ENCODE data around the gene AP5S1.
"Not testable (repeated sequence)": the region's sequence is repeated elsewhere in the genome, so short reads cannot be mapped to it uniquely, and the experiment has no call there.

Gene AP5S1

GRCh38 chr20:3814928-3815495 lies 5.3 kb upstream of the AP5S1 start:
- H3K27ac Mint-ChIP-seq, result peak overlapping the region; percentile 61
- H3K4me1 Mint-ChIP-seq, result peaks cover 78% of the 10 kb centered on the region
- H3K36me3 Mint-ChIP-seq, result no peaks in the 10 kb centered on the region
- no peak overlapping the region for H3K4me3 Mint-ChIP-seq
- H3K27me3 Mint-ChIP-seq, result no peaks in the 10 kb centered on the region
- no peaks in the 10 kb centered on the region for H3K9me3 Mint-ChIP-seq

- no peaks in the 10 kb centered on the region for H3K9me3 Mint-ChIP-seq
- H3K36me3 Mint-ChIP-seq, result no peaks in the 10 kb centered on the region
- H3K4me3 Mint-ChIP-seq, result peak overlapping the region; percentile 56
- peak overlapping the region; percentile 88 for H3K27ac Mint-ChIP-seq
- H3K27me3 Mint-ChIP-seq, result no peaks in the 10 kb centered on the region
- peaks cover 73% of the 10 kb centered on the region for H3K4me1 Mint-ChIP-seq
Observed at GRCh38 chr20:3815703-3816315, 4.5 kb upstream of the AP5S1 start.

- Mint-ChIP-seq H3K4me3 (no peak overlapping the region), H3K27ac (no peak overlapping the region), H3K4me1 (peaks cover 59% of the 10 kb centered on the region), H3K36me3 (no peaks in the 10 kb centered on the region), H3K27me3 (no peaks in the 10 kb centered on the region), H3K9me3 (no peaks in the 10 kb centered on the region)
Observed at GRCh38 chr20:3818155-3819151, 1.9 kb upstream of the AP5S1 start.

- Mint-ChIP-seq H3K9me3 (no peaks in the 10 kb centered on the region), H3K27ac (peak overlapping the region; percentile 76), H3K4me1 (peaks cover 52% of the 10 kb centered on the region), H3K27me3 (no peaks in the 10 kb centered on the region), H3K4me3 (peak overlapping the region; percentile 92), H3K36me3 (no peaks in the 10 kb centered on the region)
Observed at GRCh38 chr20:3819411-3820047, 818 bp upstream of the AP5S1 start.

- peak overlapping the region; percentile 97 for H3K27ac Mint-ChIP-seq
- H3K36me3 Mint-ChIP-seq, result no peaks in the 10 kb centered on the region
- H3K4me1 Mint-ChIP-seq, result peaks cover 39% of the 10 kb centered on the region
- H3K9me3 Mint-ChIP-seq, result no peaks in the 10 kb centered on the region
- H3K27me3 Mint-ChIP-seq, result no peaks in the 10 kb centered on the region
- peak overlapping the region; percentile 92 for H3K4me3 Mint-ChIP-seq
Observed at GRCh38 chr20:3820901-3821727, 767 bp downstream of the AP5S1 start.

GRCh38 chr20:3821996-3822395 lies 1.6 kb downstream of the AP5S1 start:
- H3K27me3 Mint-ChIP-seq, result no peaks in the 10 kb centered on the region
- no peaks in the 10 kb centered on the region for H3K9me3 Mint-ChIP-seq
- peak overlapping the region; percentile 92 for H3K4me3 Mint-ChIP-seq
- H3K36me3 Mint-ChIP-seq, result no peaks in the 10 kb centered on the region
- peaks cover 31% of the 10 kb centered on the region for H3K4me1 Mint-ChIP-seq
- peak overlapping the region; percentile 74 for H3K27ac Mint-ChIP-seq

- Mint-ChIP-seq H3K4me3 (no peak overlapping the region), H3K27ac (no peak overlapping the region), H3K27me3 (no peaks in the 10 kb centered on the region), H3K4me1 (peaks cover 24% of the 10 kb centered on the region), H3K9me3 (no peaks in the 10 kb centered on the region), H3K36me3 (no peaks in the 10 kb centered on the region)
Observed at GRCh38 chr20:3823881-3824280, 3.5 kb downstream of the AP5S1 start.

- Mint-ChIP-seq H3K4me1 (peaks cover 13% of the 10 kb centered on the region), H3K36me3 (no peaks in the 10 kb centered on the region), H3K27ac (peak overlapping the region; percentile 43), H3K9me3 (no peaks in the 10 kb centered on the region), H3K27me3 (no peaks in the 10 kb centered on the region), H3K4me3 (no peak overlapping the region)
Observed at GRCh38 chr20:3825526-3825925, 5.2 kb downstream of the AP5S1 start.

GRCh38 chr20:3826420-3826819 lies 6.1 kb downstream of the AP5S1 start:
- Mint-ChIP-seq H3K4me3 (no peak overlapping the region), H3K36me3 (no peaks in the 10 kb centered on the region), H3K27me3 (no peaks in the 10 kb centered on the region), H3K9me3 (no peaks in the 10 kb centered on the region), H3K27ac (peak overlapping the region; percentile 10), H3K4me1 (peaks cover 8% of the 10 kb centered on the region)

- H3K36me3 Mint-ChIP-seq, result no peaks in the 10 kb centered on the region
- no peaks in the 10 kb centered on the region for H3K4me1 Mint-ChIP-seq
- H3K9me3 Mint-ChIP-seq, result no peaks in the 10 kb centered on the region
- H3K4me3 Mint-ChIP-seq, result no peak overlapping the region
- no peaks in the 10 kb centered on the region for H3K27me3 Mint-ChIP-seq
- no peak overlapping the region for H3K27ac Mint-ChIP-seq
Observed at GRCh38 chr20:3828798-3829197, 8.5 kb downstream of the AP5S1 start.

GRCh38 chr20:3829891-3830290 lies 9.5 kb downstream of the AP5S1 start:
- H3K9me3 Mint-ChIP-seq, H3K4me3 Mint-ChIP-seq, H3K4me1 Mint-ChIP-seq, H3K27me3 Mint-ChIP-seq, H3K27ac Mint-ChIP-seq, H3K36me3 Mint-ChIP-seq: not testable (repeated sequence)

GRCh38 chr20:3836132-3836531 lies 15.8 kb downstream of the AP5S1 start:
- peaks cover 2% of the 10 kb centered on the region for H3K36me3 Mint-ChIP-seq
- H3K4me1 Mint-ChIP-seq, result peaks cover 8% of the 10 kb centered on the region
- no peak overlapping the region for H3K27ac Mint-ChIP-seq
- no peak overlapping the region for H3K4me3 Mint-ChIP-seq
- no peaks in the 10 kb centered on the region for H3K27me3 Mint-ChIP-seq
- no peaks in the 10 kb centered on the region for H3K9me3 Mint-ChIP-seq

GRCh38 chr20:3839328-3839727 lies 19.0 kb downstream of the AP5S1 start:
- Mint-ChIP-seq H3K27me3 (no peaks in the 10 kb centered on the region), H3K4me3 (no peak overlapping the region), H3K36me3 (peaks cover 2% of the 10 kb centered on the region), H3K27ac (peak overlapping the region; percentile 3), H3K9me3 (no peaks in the 10 kb centered on the region), H3K4me1 (peaks cover 8% of the 10 kb centered on the region)

GRCh38 chr20:3840201-3840600 lies 19.9 kb downstream of the AP5S1 start:
- not testable (repeated sequence) for H3K27me3 Mint-ChIP-seq, H3K9me3 Mint-ChIP-seq

GRCh38 chr20:3842348-3842930 lies 22.1 kb downstream of the AP5S1 start:
- Mint-ChIP-seq H3K9me3 (no peaks in the 10 kb centered on the region), H3K4me1 (peaks cover 14% of the 10 kb centered on the region), H3K27me3 (no peaks in the 10 kb centered on the region), H3K27ac (no peak overlapping the region), H3K4me3 (no peak overlapping the region), H3K36me3 (no peaks in the 10 kb centered on the region)

More at GRCh38 chr20:3840201-3840600, 19.9 kb downstream of the AP5S1 start:
- not testable (repeated sequence) for H3K27ac Mint-ChIP-seq, H3K4me3 Mint-ChIP-seq, H3K4me1 Mint-ChIP-seq, H3K36me3 Mint-ChIP-seq
